Hematopoietic multipotent progenitor cell treated with erythropoietin and hydrocortisone succinate and interleukin-3 and kit ligand, for 15 days (in vitro differentiated cells): ENCODE data around the gene ADAMTS4.

Source experiments
- DNase-seq: peaks from one replicate; pipeline ENCODE4 v3.0.0-alpha.2; 2015; ENCODE audit warnings: low spot score

ADAMTS4 gene

DNA sequence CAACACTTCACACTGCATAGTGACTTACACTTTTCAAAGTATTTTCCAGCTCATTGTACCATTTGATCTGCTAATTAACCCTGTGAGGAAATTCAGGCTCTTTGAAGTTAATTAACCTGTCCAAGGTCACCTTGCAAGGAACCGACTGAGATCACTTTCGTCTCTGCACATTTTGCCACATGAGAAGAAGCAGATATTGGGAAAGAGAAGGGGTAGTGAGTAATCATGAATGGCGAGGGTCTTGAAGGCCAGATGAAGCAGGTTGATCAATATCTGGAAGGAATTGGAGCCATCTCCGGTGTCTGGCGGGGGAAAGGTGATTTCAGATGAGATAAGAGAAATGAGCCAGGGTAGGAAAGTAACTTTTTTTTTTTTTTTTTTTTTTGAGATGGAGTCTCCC lies 21.1 kb upstream of the ADAMTS4 start:
- DNase-seq: no peak

DNA sequence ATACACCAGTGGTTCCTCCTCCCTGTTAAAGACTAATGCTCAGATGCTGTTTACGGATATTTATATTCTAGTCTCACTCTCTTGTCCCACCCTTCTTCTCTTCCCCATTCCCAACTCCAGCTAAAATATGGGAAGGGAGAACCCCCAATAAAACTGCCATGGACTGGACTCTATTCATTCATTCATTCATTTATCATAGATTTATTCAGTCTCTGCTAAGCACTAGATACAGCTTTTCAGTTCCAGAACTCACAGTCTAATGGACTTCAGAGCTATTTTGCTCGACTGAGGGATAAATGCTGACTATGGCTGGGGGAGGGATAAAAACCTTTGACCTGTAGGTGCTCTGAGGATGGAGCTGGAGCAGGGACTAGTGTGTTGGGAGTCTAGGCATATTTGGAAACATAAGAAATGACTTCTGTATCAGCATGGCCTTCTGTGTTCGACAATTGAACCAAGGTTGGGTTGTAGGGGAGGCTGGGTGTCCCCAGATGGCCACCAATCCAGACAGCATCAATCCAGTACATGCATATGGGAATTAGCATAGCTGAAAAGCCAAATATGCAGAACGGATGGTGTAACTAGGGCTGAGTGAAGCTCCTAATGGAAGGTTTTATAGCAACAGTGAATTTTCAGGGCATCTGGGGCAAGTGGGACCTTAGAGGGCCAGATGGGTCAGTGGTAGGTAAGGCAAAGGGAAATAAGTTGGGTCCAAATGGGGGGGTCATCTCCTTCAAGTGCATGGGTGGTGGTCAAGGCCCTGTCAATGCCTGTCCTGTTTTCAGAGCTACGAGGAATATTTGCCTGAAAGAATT lies 20.4 kb upstream of the ADAMTS4 start:
- no peak for DNase-seq

GRCh38 chr1:161218301-161219077 lies 19.6 kb upstream of the ADAMTS4 start:
- no peak for DNase-seq

GRCh38 chr1:161217831-161218230 lies 19.0 kb upstream of the ADAMTS4 start:
- no peak for DNase-seq

DNA sequence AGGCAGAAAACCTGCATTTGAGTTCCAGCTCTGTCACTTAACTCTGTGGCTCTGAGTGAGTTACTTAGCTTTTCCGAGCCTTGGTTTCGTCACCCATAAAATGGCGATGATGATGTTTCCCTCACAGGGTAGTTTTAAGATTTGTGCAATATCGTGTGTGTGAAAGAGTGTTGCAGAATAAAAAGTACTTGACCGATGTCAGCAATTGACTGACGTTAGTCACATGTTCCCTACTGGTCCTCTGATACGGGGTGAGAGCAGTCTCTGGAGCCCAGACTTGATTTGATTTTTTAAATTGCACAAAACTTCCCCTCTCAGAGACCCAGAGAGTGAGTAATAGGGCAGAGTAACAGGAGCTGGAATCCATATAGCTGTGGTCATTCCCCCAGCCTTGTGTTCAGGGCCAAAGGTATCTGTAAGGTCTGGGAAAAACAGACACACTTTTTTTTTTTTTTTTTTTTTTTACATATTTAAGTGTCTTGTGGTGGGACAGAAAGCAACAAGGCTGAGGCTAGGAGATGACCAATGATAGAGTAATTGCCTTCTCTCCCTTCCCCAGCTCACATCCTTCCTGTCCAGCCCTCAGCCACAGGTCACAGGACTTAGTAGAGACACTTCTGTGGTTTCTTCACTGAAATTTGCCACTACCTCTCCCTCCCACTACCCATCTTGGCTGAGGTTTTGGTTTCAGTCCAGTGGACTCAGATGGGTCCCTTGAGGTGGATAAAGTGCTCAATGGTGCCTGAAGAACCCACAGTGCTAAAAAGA lies 18.3 kb upstream of the ADAMTS4 start:
- DNase-seq: no peak

DNA sequence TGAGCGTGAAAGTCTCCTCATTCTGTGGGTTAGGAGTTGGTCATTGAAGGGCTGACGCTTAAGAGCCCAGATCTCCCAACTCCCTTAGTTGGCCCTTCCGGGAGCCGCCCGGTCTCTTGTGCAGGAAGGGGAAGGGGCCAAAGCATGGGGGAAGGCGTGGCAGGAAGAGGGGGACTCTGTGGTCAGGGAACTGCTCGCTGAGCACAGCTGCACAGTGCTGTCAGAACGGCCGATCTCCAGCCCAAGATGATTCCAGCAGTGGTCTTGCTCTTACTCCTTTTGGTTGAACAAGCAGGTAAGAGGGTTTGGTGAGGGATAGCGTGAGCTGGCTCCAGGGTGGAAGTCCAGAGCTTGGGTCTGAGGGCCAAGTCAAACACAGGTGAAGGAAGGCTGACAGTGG lies 16.2 kb upstream of the ADAMTS4 start, which contains the start of gene FCER1G:
Gene FCER1G, plus strand, starts transcription at position 220 of the 400 bp plus-strand sequence. Its CDS starts 27 bp downstream, at position 247.
- no peak for DNase-seq

- DNase-seq: no peak
Measured at GRCh38 chr1:161214369-161214768, 15.5 kb upstream of the ADAMTS4 start.

- peak; percentile 76 for DNase-seq
Measured at GRCh38 chr1:161209790-161210409, 11.0 kb upstream of the ADAMTS4 start.

GRCh38 chr1:161207173-161207572 lies 8.3 kb upstream of the ADAMTS4 start:
- no peak for DNase-seq

GRCh38 chr1:161206411-161207140 lies 7.7 kb upstream of the ADAMTS4 start:
- no peak for DNase-seq

- DNase-seq: peak; percentile 99
Measured at GRCh38 chr1:161201836-161202712, 3.2 kb upstream of the ADAMTS4 start, which contains the start of gene NDUFS2. Gene NDUFS2, plus strand, starts transcription at chr1:161202367. Its CDS starts 19 bp downstream, at chr1:161202386.

- no peak for DNase-seq
Measured at GRCh38 chr1:161200992-161201835, 2.4 kb upstream of the ADAMTS4 start.

- DNase-seq: no peak
Measured at GRCh38 chr1:161200421-161200991, 1.7 kb upstream of the ADAMTS4 start.

DNA sequence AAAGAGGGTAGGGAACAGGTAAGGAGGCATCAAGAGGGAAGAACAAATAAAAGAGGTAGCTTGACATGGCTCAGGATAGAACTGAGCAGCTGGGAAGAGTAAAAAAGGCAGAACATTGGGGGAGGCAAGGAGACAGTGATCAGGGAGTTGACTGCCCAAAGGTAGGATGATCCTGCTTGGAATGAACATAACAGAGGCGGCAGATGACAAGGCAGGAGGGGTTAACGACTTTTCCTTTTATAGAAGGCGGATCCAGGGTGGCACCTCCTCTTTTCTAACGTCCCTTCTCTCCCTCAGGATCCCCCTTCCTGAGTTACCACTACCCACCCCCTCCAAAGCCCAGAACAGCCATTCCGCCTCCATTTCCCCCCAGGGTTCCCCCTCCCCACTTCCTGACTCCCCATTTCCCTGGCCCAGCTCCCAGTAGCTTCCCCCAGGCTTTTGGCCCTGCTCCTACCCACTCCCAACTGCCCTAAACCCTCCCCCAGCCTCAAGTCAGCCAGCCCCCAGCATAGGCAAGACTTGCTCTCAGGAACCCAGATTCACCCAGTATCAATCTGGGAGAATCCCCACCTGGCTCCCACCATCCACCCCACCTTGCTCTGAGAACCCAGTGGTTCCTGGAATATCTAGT lies 769 bp upstream of the ADAMTS4 start:
- no peak for DNase-seq

DNA sequence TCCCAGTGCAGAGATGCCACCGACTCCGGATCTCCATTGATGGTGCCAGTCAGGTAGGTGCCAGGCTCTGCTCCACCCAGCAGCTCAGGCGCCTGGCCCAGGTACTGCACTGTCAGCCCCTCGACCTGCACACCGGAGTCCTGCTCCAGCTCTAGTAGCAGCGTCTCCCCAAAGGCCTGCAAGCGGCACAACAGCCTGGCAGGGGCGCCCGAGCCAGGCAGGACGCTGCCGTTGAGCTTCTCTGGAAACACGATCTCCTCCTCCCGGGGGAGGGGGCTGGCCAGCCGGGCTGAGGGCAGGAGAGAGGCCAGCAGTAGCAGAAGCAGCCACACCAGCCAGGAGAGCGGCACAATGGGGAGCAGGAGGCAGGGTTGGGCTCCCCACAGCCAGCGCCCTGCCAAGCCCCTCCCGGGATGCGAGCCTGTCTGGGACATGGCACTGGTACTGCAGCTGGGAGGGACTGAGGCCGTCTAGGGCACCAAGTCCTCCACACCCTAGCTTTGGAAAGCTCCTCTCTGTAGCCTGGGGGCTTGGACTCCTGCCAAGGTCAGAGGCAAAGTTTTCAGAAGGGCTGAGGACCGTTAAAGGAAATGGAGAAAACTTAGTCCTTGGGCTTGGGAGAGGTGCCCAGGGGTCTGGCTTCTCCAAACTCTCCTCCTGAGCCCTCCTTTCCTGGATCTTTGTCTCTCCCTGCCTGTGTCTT lies 509 bp downstream of the ADAMTS4 start:
- no peak for DNase-seq

DNA sequence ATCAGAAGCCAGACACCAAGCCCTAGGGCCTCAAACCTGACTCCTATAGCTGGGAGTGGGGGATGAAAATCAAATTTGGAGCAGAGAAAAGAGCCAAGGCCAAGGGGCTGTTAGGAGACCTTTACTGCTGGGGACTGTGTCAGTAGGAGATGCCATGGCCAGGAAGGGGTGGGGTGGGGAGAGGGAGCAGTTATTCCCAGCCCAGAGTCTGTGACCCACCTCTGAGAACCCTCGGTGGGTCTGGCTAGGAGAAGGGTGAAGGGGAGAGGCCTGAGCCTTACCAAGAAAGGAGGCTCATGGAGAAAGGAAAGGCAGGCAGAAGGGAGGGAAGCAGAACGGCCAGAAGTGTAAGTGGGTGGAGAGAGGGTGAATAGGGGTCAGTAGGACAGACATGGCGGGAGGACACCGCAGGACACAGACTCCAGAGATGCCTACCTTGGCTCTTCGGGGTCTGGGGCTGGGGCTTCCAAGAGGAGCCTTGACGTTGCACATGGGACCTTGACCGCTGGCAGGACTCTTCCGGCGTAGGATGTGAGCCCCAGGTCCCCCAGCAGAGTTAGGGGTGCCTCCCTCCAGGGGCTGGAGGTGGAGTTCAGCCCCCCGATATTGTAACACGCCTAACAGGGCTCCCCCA lies 1.2 kb downstream of the ADAMTS4 start:
- no peak for DNase-seq
